Neural cell (in vitro differentiated cells): ENCODE data around the gene SLC38A3. TPM values are rescaled to one million over a fixed set of nuclear protein-coding genes. Genes with fewer than 3 reads are reported as not detected.

Experiments
- H2AFZ ChIP-seq: fragments of 200-600, 300-800 bp; sonication (generic), shearing (Covaris generic); 2 replicates; pipeline ENCODE4 v1.6.0; 2014; ENCODE audit warnings: low read depth, mild to moderate bottlenecking, antibody characterized with exemption, low read length, moderate library complexity
- H3F3A ChIP-seq: fragments of 200-600 bp; shearing (Covaris generic); 2 replicates; pipeline ENCODE4 v1.6.1; 2016; ENCODE audit warnings: mild to moderate bottlenecking, moderate library complexity, mixed read lengths, antibody characterized with exemption, low read length; ENCODE audit not compliant: insufficient read depth, poor library complexity, severe bottlenecking
- H3K27ac ChIP-seq: fragments of 200-600, 300-800 bp; sonication (generic), shearing (Covaris generic); 2 replicates; pipeline ENCODE4 v1.5.1; 2014; ENCODE audit warnings: mild to moderate bottlenecking, low read length, moderate library complexity
- H3K27me3 ChIP-seq: fragments of 300-800, 200-600 bp; sonication (generic), shearing (Covaris generic); 2 replicates; pipeline ENCODE4 v1.6.0; 2014; ENCODE audit warnings: mild to moderate bottlenecking, low read depth, low read length, moderate library complexity; ENCODE audit not compliant: insufficient read depth
- H3K36me3 ChIP-seq: fragments of 300-800, 200-600 bp; sonication (generic), shearing (Covaris generic); 2 replicates; pipeline ENCODE4 v1.5.1; 2014; ENCODE audit warnings: mild to moderate bottlenecking, antibody characterized with exemption, low read length, moderate library complexity; ENCODE audit not compliant: insufficient read depth
- H3K4me2 ChIP-seq: fragments of 300-800, 200-600 bp; sonication (generic), shearing (Covaris generic); 2 replicates; pipeline ENCODE4 v1.6.0; 2014; ENCODE audit warnings: mild to moderate bottlenecking, low read length
- H3K4me3 ChIP-seq: fragments of 300-800, 200-600 bp; sonication (generic), shearing (Covaris generic); 2 replicates; pipeline ENCODE4 v1.5.1; 2014; ENCODE audit warnings: mild to moderate bottlenecking, low read length, moderate library complexity
- H3K79me2 ChIP-seq: fragments of 200-600 bp; shearing (Covaris generic); replicated peaks from 2 replicates; pipeline ENCODE4 v1.6.0; 2014; ENCODE audit warnings: mild to moderate bottlenecking, low read length, moderate library complexity; ENCODE audit not compliant: insufficient read depth
- H3K9ac ChIP-seq: fragments of 300-800, 200-600 bp; sonication (generic), shearing (Covaris generic); 2 replicates; pipeline ENCODE4 v1.6.1; 2016; ENCODE audit warnings: mild to moderate bottlenecking, low read length, mixed read lengths
- H3K9me2 ChIP-seq: fragments of 200-600 bp; shearing (Covaris generic); 2 replicates; pipeline ENCODE4 v1.6.1; 2016; ENCODE audit warnings: mild to moderate bottlenecking, low read length, mixed read lengths; ENCODE audit not compliant: insufficient read depth
- H3K9me3 ChIP-seq: fragments of 200-600, 300-800 bp; sonication (generic), shearing (Covaris generic); 2 replicates; pipeline ENCODE4 v1.6.1; 2016; ENCODE audit warnings: mild to moderate bottlenecking, mixed run types, low read length, moderate library complexity, mixed read lengths
- H4K20me1 ChIP-seq: fragments of 200-600 bp; shearing (Covaris generic); 2 replicates; pipeline ENCODE4 v1.6.1; 2016; ENCODE audit warnings: mild to moderate bottlenecking, mixed run types; ENCODE audit not compliant: insufficient read depth
- CTCF ChIP-seq: fragments of 450-650 bp; IDR thresholded peaks from 2 replicates; pipeline ENCODE4 v1.5.1; 2014; ENCODE audit warnings: antibody characterized with exemption, mild to moderate bottlenecking, moderate library complexity; ENCODE audit not compliant: poor library complexity, severe bottlenecking
- EP300 ChIP-seq: fragments of 450-650 bp; conservative IDR thresholded peaks from 2 replicates; pipeline ENCODE4 v1.6.1; 2014; ENCODE audit warnings: antibody characterized with exemption, mild to moderate bottlenecking, moderate library complexity; ENCODE audit not compliant: poor library complexity, severe bottlenecking
- EZH2 ChIP-seq: fragments of 200-600, 300-800 bp; shearing (Covaris generic), sonication (generic); IDR thresholded peaks from 2 replicates; pipeline ENCODE4 v1.6.1; 2014; ENCODE audit warnings: antibody characterized with exemption, low read length, borderline replicate concordance, mild to moderate bottlenecking; ENCODE audit not compliant: insufficient read depth, poor library complexity, severe bottlenecking
- MXI1 ChIP-seq: fragments of 450-650 bp; conservative IDR thresholded peaks from 2 replicates; pipeline ENCODE4 v1.6.1; 2014; ENCODE audit warnings: antibody characterized with exemption, mild to moderate bottlenecking; ENCODE audit not compliant: poor library complexity, severe bottlenecking
- POLR2AphosphoS5 ChIP-seq: IDR thresholded peaks from 2 replicates; pipeline ENCODE4 v1.6.1; 2012
- RAD21 ChIP-seq: fragments of 450-650 bp; conservative IDR thresholded peaks from 2 replicates; pipeline ENCODE4 v1.6.1; 2014; ENCODE audit warnings: antibody characterized with exemption, mild to moderate bottlenecking, moderate library complexity
- REST ChIP-seq: IDR thresholded peaks from 2 replicates; pipeline ENCODE4 v1.6.1; 2012; ENCODE audit warnings: borderline replicate concordance
- SMC3 ChIP-seq: fragments of 450-650 bp; conservative IDR thresholded peaks from 2 replicates; pipeline ENCODE4 v1.6.1; 2014; ENCODE audit warnings: antibody characterized with exemption, mild to moderate bottlenecking, moderate library complexity; ENCODE audit not compliant: poor library complexity
- TAF1 ChIP-seq: IDR thresholded peaks from 2 replicates; pipeline ENCODE4 v1.6.1; 2012; ENCODE audit warnings: low read depth
- polyA plus RNA-seq: library from polyadenylated mRNA; depleted of rRNA; stranded (reverse); fragments of >200 nt; gene quantifications from 2 replicates; pipeline ENCODE4 v1.2.3, GENCODE V29; 2014

SLC38A3 gene
- polyA plus RNA-seq, 1 donor from 2014 or later: not detected

GRCh38 chr3:50211930-50212329 is 6.9 kb downstream of the SLC38A3 start:
- H3K27ac ChIP-seq: no peak overlapping the region
- H3K4me2 ChIP-seq: no peak overlapping the region
- H3K9me3 ChIP-seq: no peaks in the 10 kb centered on the region
- no peaks in the 10 kb centered on the region for H3K36me3 ChIP-seq
- no peak overlapping the region for H2AFZ ChIP-seq
- no peaks in the 10 kb centered on the region for H4K20me1 ChIP-seq
- no peaks in the 10 kb centered on the region for H3K79me2 ChIP-seq
- no peak overlapping the region for H3K4me3 ChIP-seq
- no peak overlapping the region for H3K9ac ChIP-seq
- TF ChIP-seq SMC3: no peak
- no peaks in the 10 kb centered on the region for H3K9me2 ChIP-seq
- H3F3A ChIP-seq: no peaks in the 10 kb centered on the region
- peaks cover 2% of the 10 kb centered on the region for H3K27me3 ChIP-seq

GRCh38 chr3:50212502-50212901 is 7.4 kb downstream of the SLC38A3 start:
- H3K27me3 ChIP-seq: no peaks in the 10 kb centered on the region
- H3K9me2 ChIP-seq: no peaks in the 10 kb centered on the region
- H3K36me3 ChIP-seq: no peaks in the 10 kb centered on the region
- H3K79me2 ChIP-seq: no peaks in the 10 kb centered on the region
- H3K4me2 ChIP-seq: no peak overlapping the region
- no peaks in the 10 kb centered on the region for H4K20me1 ChIP-seq
- no peak overlapping the region for H3K27ac ChIP-seq
- H2AFZ ChIP-seq: no peak overlapping the region
- TF ChIP-seq POLR2AphosphoS5: no peak
- TF ChIP-seq RAD21: no peak
- no peak for TF ChIP-seq EP300
- TF ChIP-seq TAF1: no peak
- TF ChIP-seq EZH2: no peak
- TF ChIP-seq CTCF: no peak
- TF ChIP-seq MXI1: no peak
- TF ChIP-seq REST: no peak
- TF ChIP-seq SMC3: no peak
- H3K9ac ChIP-seq: no peak overlapping the region
- no peaks in the 10 kb centered on the region for H3F3A ChIP-seq
- H3K4me3 ChIP-seq: no peak overlapping the region
- H3K9me3 ChIP-seq: no peaks in the 10 kb centered on the region

DNA sequence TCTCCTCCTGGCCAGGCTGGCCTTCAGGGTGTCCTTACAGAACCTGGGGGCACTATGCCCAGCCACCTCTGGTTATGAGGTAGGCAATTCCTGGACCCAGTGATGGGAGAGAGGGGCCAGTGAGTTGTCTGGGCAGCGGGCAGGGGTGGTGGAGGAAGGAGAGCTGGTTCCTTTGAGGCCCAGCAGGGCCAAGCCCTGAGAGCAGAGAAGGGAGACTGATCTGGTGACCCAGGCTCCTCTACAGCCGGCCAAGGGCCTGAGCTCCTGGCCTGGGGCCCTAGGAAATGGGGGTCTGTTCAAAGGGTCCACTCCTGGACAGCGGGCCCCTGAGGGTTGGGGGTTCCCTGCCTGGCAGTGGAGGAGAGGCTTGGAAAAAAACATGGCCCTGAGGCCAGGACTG is 7.9 kb downstream of the SLC38A3 start:
- Histone ChIP-seq H4K20me1 (no peaks in the 10 kb centered on the region), H3K4me2 (no peak overlapping the region), H3K27ac (no peak overlapping the region), H3K36me3 (no peaks in the 10 kb centered on the region), H3K9ac (no peak overlapping the region), H2AFZ (no peak overlapping the region), H3K9me3 (no peaks in the 10 kb centered on the region), H3K9me2 (no peaks in the 10 kb centered on the region), H3F3A (no peaks in the 10 kb centered on the region), H3K4me3 (no peak overlapping the region), H3K79me2 (no peaks in the 10 kb centered on the region), H3K27me3 (no peaks in the 10 kb centered on the region)
- TF ChIP-seq EP300: no peak
